Fibroblast of the aortic adventitia (primary cell): Measurements from ENCODE around the gene FAM117B. TPM values are rescaled to one million over a fixed set of nuclear protein-coding genes. Genes with fewer than 3 reads are reported as not detected.
A peak's percentile ranks its signal among the peaks of the same experiment; 100 is the strongest.
"Not testable (repeated sequence)": the region's sequence is repeated elsewhere in the genome, so short reads cannot be mapped to it uniquely, and the experiment has no call there.

ENCODE experiments used
- DNase-seq: peaks from one replicate; pipeline ENCODE4 v3.0.0-alpha.2; 2010; ENCODE audit warnings: low read depth
- H3K4me3 ChIP-seq: 2 replicates; pipeline ENCODE4 v1.5.1; 2011; ENCODE audit warnings: low read depth, mild to moderate bottlenecking, control low read depth, low read length, moderate library complexity
- total RNA-seq: library from RNA; depleted of rRNA; stranded (reverse); fragments of >200 nt; gene quantifications from 2 replicates; pipeline ENCODE4 v1.2.3, GENCODE V29; 2012; ENCODE audit warnings: low replicate concordance
- TF ChIP-seq, protein P1 (sequence below): IDR thresholded peaks from 2 replicates; pipeline ENCODE4 v1.5.1; 2011; ENCODE audit warnings: mild to moderate bottlenecking, low read length, control low read depth, inconsistent platforms; ENCODE audit not compliant: insufficient read depth

The FAM117B gene
- total RNA-seq, 1 donor: 4.7 TPM

DNA sequence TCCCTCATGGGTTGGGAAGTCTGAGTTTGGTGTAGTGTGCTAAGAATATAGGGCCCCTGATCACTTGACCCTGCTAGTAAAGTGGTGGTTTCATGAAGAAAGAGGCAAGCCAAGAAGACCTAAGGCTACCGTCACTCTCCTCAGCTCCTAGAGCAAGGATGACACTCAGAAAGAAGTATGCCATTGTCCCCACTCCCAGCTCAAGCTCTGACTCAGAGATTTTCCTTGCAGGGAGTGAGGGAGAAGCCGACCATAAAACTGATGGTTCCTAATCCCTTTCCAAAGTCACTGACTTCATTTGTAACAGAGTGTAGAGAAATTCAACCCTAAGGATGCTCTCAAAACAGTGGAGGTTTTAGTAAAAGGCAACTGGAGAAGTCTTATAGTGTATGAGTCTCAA, 155.9 kb downstream of the FAM117B start:
- TF ChIP-seq, protein P1, sequence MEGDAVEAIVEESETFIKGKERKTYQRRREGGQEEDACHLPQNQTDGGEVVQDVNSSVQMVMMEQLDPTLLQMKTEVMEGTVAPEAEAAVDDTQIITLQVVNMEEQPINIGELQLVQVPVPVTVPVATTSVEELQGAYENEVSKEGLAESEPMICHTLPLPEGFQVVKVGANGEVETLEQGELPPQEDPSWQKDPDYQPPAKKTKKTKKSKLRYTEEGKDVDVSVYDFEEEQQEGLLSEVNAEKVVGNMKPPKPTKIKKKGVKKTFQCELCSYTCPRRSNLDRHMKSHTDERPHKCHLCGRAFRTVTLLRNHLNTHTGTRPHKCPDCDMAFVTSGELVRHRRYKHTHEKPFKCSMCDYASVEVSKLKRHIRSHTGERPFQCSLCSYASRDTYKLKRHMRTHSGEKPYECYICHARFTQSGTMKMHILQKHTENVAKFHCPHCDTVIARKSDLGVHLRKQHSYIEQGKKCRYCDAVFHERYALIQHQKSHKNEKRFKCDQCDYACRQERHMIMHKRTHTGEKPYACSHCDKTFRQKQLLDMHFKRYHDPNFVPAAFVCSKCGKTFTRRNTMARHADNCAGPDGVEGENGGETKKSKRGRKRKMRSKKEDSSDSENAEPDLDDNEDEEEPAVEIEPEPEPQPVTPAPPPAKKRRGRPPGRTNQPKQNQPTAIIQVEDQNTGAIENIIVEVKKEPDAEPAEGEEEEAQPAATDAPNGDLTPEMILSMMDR: no peak
- H3K4me3 ChIP-seq: no peak overlapping the region
- no peak for DNase-seq

DNA sequence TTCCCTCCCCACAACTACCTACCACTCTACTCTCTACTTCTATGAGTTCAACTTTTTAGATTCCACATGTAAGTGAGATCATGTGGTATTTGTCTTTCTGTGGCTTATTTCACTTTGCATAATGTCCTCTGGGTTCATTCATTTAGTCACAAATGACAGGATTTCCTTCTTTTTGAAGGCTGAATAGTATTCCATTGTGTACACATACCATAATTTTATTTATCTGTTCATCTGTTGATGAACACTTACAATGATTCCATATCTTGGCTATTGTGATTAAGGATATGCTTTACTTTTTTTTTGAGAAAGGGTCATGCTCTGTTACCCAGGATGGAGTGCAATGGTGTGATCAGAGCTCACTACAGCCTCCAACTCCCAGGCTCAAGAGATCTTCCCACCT, 163.2 kb downstream of the FAM117B start:
- no peak overlapping the region for H3K4me3 ChIP-seq
- TF ChIP-seq, protein P1: no peak
- no peak for DNase-seq

DNA sequence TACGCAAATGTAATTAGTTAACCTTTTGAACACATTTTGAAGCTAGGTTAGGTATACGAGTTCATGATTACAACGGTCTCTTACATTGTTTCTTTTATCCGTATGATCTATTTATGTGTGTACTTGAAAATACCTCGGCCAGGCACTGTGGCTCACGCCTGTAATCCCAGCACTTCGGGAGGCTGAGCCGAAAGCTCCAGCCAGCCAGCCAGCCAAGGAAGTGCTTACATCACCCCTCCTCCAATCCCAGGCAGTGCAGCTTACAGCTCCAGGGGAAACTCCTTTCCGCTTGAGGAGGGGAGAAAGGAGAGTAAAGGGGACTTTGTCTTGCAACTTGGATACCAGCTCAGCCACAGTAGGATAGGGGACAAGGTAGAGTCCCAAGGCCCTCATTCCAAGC, 171.1 kb downstream of the FAM117B start:
- peak; percentile 55 for DNase-seq
- not testable (repeated sequence) for H3K4me3 ChIP-seq

DNA sequence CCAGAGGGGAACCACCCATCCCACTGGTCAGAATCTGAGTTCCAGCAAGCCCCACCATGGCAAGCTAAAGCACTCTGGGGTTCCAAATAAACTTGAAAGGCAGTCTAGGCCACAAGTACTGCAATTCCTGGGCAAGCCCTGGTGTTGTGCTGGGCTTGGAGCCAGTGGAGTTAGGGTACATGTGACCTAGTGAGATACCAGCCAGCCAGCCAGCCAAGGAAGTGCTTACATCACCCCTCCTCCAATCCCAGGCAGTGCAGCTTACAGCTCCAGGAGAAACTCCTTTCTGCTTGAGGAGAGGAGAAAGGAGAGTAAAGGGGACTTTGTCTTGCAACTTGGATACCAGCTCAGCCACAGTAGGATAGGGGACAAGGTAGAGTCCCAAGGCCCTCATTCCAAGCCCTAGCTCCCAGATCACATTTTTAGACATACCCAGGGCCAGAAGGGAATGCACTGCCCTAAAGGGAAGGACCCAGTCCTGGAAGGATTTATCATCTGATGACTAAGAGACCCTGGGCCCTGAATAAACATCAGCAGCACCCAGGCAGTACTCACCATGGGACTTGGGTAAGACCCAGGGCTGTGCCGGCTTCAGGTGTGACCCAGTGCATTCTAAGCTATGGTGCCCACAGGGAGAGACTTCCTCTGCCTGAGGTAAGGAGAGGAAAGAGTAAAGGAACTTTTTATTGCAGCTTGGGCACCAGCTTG, 172.8 kb downstream of the FAM117B start:
- peak; percentile 95 for DNase-seq

DNA sequence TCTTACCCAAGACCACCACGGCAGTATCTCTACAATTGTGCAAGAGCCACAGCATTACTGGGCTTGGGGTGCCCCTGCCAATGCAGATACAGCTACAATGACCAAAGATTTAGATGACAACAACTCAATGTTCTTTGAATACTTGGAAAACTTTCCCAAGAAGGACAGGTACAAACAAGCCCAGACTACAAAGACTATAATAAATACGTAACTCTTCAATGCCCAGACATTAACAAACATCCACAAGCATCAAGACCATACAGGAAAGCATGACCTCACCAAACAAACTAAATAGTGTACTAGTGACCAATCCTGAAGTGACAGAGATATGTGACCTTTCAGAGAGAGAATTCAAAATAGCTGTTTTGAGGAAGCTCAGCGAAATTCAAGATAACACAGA, 174.0 kb downstream of the FAM117B start:
- TF ChIP-seq, protein P1: no peak
- no peak overlapping the region for H3K4me3 ChIP-seq
- no peak for DNase-seq

More for the DNA sequence above, 172.8 kb downstream of the FAM117B start:
- H3K4me3 ChIP-seq: not testable (repeated sequence)

DNA sequence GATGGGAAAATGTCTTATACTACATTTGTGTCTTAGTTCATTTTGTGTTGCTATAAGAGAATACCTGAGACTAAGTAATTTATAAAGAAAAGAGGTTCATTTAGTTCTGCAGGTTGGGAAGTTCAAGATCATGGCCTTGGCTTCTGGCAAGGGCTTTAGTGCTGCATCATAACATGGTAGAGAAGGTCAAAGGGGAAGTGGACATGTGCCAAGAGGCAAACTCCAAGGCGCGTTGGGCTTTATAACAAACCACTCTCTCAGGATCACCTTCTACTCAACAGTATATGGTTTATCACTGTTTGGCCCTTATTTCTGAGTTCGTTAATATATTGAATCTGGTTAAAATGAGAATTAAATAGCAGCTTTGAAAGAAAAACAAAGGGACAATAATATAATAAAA, 178.6 kb downstream of the FAM117B start:
- no peak overlapping the region for H3K4me3 ChIP-seq
- TF ChIP-seq, protein P1: no peak
- DNase-seq: no peak

DNA sequence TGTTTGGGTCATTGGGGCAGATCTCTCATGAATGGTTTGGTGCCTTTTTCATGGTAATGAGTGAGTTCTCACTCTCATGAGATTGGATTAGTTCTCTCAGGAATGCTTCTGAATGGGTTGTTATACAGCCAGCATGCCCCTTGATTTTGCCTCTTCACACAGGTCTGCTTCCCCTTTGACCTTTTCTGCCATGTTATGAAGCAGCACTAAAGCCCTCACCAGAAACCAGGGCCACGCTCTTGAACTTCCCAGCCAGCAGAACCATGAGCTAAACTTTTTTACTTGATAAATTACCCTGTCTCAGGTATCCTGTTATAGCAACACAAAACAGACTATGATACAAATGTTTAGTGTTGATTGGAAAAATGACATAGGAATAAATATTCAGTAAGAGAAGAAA, 179.5 kb downstream of the FAM117B start:
- no peak for DNase-seq
- TF ChIP-seq, protein P1: no peak
- H3K4me3 ChIP-seq: no peak overlapping the region

DNA sequence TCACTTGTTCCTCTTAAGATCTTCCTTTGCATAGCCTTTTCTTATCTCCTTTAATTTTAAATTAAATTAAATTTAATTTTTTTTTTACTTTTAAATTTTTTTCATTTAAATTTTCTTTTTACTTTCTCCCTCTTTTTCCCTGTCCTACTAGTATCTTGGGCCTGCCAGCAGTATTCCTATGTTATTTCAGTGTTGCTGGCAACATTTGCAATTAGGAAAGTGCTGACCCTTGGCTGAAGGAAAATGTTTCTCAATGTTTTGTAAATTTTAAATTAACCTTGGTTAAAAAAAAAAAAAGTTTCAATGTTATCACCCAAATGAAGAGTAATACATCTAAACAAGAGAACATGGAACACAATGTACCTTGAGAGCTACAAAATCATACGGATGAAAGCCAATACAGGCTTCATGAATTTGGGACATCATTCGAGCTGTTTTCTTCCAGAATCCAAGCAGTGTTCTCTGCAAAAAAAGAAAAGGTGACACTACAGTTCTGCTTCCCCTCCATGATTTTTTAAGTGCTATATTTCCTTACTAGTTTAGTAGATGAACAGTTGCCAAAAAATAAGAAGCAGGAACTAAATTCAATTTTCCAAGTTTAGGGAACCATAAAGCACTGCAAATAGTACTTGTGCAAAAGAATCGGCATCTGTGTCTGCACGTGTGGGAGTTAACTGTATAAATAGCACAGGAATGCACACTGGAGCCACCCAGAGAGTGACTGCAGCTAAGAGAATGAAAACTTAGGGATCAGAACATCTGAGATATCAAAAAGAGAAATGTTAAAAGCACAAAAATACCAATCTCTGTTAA, 181.0 kb downstream of the FAM117B start:
- no peak overlapping the region for H3K4me3 ChIP-seq
- TF ChIP-seq, protein P1: no peak
- DNase-seq: peak; percentile 51
